Calu3 (cell line): ENCODE results near the gene SMTNL2. TPM values are rescaled to one million over a fixed set of nuclear protein-coding genes. Genes with fewer than 3 reads are reported as not detected.
"Not testable (repeated sequence)": the region's sequence is repeated elsewhere in the genome, so short reads cannot be mapped to it uniquely, and the experiment has no call there.

Source experiments
- BruUV-seq: library from RNA; stranded (reverse); fragments of 400-500 nt; replicated peaks from 2 replicates; lab custom pipeline; 2021; lab: Mats Ljungman, UMichigan
- CTCF ChIA-PET: fragments of 300-600 bp; sonication (Branson Sonifier 250); formaldehyde crosslinking; loops from one replicate; lab custom pipeline; 2022; ENCODE audit warnings: antibody characterized with exemption; lab: Charles Lee
- DNase-seq: peaks from one replicate; pipeline ENCODE4 v3.0.0; 2022
- H3K27ac Mint-ChIP-seq: one replicate; pipeline ENCODE4 v1.8.0; 2022; ENCODE audit warnings: mixed read lengths; ENCODE audit not compliant: unreplicated experiment
- H3K27me3 Mint-ChIP-seq: one replicate; pipeline ENCODE4 v1.8.0; 2022; ENCODE audit warnings: mixed read lengths; ENCODE audit not compliant: unreplicated experiment
- H3K36me3 Mint-ChIP-seq: one replicate; pipeline ENCODE4 v1.8.0; 2022; ENCODE audit warnings: mild to moderate bottlenecking, moderate library complexity, mixed read lengths; ENCODE audit not compliant: insufficient read depth, unreplicated experiment
- H3K4me1 Mint-ChIP-seq: one replicate; pipeline ENCODE4 v1.8.0; 2022; ENCODE audit warnings: mild to moderate bottlenecking, low read depth, mixed read lengths; ENCODE audit not compliant: unreplicated experiment
- H3K4me3 Mint-ChIP-seq: one replicate; pipeline ENCODE4 v1.8.0; 2022; ENCODE audit warnings: mild to moderate bottlenecking, low read depth, moderate library complexity, mixed read lengths; ENCODE audit not compliant: unreplicated experiment
- H3K9me3 Mint-ChIP-seq: one replicate; pipeline ENCODE4 v1.8.0; 2022; ENCODE audit warnings: low read depth, mixed read lengths; ENCODE audit not compliant: unreplicated experiment
- intact Hi-C: fragments of 100-400 bp; cut with micrococcal nuclease; formaldehyde crosslinking; loops from one replicate; pipeline ENCODE4 v1.10.0; 2022; ENCODE audit not compliant: unreplicated experiment
- total RNA-seq: library from RNA; stranded (reverse); gene quantifications from 2 replicates; pipeline ENCODE4 v1.2.3, GENCODE V29; 2022
- TF ChIP-seq, protein P1 (sequence below): fragments of 200-600 bp; IDR thresholded peaks from one replicate; pipeline ENCODE4 v1.8.0; 2022; ENCODE audit warnings: antibody characterized with exemption; ENCODE audit not compliant: unreplicated experiment

SMTNL2 gene
- total RNA-seq, 1 experiment from 2014 or later = not detected

DNA sequence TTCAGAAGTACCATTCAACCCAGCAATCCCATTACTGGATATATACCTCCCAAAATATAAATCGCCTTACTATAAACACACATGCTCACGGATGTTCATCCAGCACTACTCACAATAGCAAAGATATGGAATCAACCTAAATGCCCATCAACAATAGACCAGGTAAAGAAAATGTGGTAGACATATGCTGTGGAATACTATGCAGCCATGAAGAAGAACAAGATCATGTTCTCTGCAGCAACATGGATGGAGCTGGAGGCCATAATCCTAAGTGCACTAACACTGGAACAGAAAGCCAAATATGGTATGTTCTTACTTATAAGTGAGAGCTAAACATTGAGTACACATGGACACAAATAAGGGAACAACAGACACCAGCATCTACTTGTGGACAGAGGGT is 49.3 kb downstream of the SMTNL2 start:
- H3K27me3 Mint-ChIP-seq = peaks cover 61% of the 10 kb centered on the region
- no peak overlapping the region for H3K27ac Mint-ChIP-seq
- H3K9me3 Mint-ChIP-seq = no peaks in the 10 kb centered on the region
- intact Hi-C loops = no loop called here
- no peak overlapping the region for H3K4me3 Mint-ChIP-seq
- peaks cover 3% of the 10 kb centered on the region for H3K4me1 Mint-ChIP-seq
- no peaks in the 10 kb centered on the region for H3K36me3 Mint-ChIP-seq
- no peak for DNase-seq
- CTCF ChIA-PET = interaction anchor here (0.6 kb wide), 1 partner anchor 136 kb away, joined by 3 read pairs; no protein-coding TSS in a partner anchor
- TF ChIP-seq, protein P1, sequence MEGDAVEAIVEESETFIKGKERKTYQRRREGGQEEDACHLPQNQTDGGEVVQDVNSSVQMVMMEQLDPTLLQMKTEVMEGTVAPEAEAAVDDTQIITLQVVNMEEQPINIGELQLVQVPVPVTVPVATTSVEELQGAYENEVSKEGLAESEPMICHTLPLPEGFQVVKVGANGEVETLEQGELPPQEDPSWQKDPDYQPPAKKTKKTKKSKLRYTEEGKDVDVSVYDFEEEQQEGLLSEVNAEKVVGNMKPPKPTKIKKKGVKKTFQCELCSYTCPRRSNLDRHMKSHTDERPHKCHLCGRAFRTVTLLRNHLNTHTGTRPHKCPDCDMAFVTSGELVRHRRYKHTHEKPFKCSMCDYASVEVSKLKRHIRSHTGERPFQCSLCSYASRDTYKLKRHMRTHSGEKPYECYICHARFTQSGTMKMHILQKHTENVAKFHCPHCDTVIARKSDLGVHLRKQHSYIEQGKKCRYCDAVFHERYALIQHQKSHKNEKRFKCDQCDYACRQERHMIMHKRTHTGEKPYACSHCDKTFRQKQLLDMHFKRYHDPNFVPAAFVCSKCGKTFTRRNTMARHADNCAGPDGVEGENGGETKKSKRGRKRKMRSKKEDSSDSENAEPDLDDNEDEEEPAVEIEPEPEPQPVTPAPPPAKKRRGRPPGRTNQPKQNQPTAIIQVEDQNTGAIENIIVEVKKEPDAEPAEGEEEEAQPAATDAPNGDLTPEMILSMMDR = no peak
- BruUV-seq = no TSS peak

DNA sequence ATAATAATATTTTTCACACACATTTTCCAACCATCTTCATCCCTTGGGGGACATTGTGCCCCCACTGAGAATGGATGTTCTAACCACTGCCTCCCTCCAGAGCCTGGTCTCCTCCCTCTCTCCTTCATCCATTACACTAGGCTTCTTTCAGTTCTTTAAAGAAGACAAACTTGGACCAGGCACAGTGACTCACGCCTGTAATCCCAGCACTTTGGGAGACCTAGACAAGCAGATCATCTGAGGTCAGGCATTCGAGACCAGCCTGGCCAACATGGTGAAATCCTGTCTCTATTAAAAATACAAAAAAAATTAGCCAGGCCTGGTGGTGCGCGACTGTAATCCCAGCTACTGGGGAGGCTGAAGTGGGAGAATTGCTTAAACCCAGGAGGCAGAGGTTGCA is 50.6 kb downstream of the SMTNL2 start:
- DNase-seq = no peak
- Mint-ChIP-seq H3K27me3 (peaks cover 73% of the 10 kb centered on the region), H3K4me1 (peaks cover 13% of the 10 kb centered on the region), H3K4me3 (no peak overlapping the region), H3K36me3 (no peaks in the 10 kb centered on the region), H3K9me3 (no peaks in the 10 kb centered on the region), H3K27ac (no peak overlapping the region)
- CTCF ChIA-PET = no interaction called here
- intact Hi-C loops = no loop called here
- no TSS peak for BruUV-seq
- TF ChIP-seq, protein P1 = no peak

DNA sequence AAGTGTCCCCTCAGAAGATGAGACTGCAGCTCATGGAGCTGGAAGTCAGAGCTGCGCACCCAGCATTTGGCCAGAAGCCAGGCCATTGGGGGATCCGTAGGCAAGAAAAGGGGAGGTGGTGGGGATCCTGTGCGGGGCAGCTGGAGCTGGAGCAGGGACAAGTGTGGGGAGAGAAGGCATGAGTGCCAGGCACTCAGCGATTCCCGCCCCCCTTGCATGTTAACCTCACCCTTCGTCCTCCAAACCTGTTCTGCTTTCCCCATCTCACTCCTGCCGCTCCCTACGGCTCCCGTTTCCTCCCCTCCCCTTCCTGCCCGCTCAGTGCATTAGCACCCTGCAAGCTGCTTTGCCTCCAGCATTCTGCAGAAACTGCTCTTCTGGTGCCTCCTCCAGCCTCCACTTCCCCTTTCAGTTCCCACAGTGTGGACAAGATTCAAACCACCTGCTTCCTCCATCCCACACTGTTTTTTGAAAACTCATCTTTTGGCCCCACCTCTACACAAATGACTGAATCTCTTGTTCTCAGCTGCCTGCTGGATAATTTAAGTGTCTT is 51.6 kb downstream of the SMTNL2 start:
- CTCF ChIA-PET = no interaction called here
- no TSS peak for BruUV-seq
- H3K27ac Mint-ChIP-seq = no peak overlapping the region
- no peak for DNase-seq
- H3K4me1 Mint-ChIP-seq = peaks cover 13% of the 10 kb centered on the region
- no peaks in the 10 kb centered on the region for H3K36me3 Mint-ChIP-seq
- no peak overlapping the region for H3K4me3 Mint-ChIP-seq
- intact Hi-C loops = no loop called here
- TF ChIP-seq, protein P1 = no peak
- H3K27me3 Mint-ChIP-seq = peaks cover 81% of the 10 kb centered on the region
- no peaks in the 10 kb centered on the region for H3K9me3 Mint-ChIP-seq

DNA sequence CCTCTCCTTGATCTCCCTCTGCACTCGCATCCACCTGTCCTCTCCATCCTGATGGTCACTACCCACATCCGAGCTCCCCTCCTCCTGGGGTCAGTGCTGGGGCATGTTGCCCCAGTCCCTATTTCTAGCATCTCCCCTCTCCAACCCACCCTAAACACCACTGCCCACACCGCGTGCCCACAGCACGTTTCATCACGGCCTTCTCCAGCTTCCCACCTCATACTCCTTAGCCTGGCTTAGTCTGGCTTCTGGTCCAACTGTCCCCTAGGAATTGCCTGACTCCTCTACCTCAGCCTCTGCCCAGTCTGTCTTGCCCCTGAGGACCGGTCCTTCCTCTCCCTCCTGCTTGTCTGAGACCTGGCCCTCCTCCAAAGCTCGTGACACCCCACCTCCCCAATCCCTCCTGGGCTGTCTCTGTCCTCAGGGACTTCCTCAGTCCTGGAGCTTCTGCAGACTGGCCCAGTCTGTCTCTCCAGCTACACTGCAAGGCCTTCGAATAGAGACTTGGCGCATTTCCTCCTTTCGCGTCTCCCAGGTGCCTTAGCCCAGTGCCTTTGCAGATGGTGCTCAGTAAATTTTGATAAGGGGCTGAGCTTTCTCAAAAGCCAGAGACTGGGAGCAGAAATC is 52.3 kb downstream of the SMTNL2 start:
- intact Hi-C loops = no loop called here
- TF ChIP-seq, protein P1 = no peak
- CTCF ChIA-PET = interaction anchor here (0.6 kb wide), 1 partner anchor 369 kb away, joined by 4 read pairs; no protein-coding TSS in a partner anchor
- no TSS peak for BruUV-seq
- Mint-ChIP-seq H3K4me1 (peaks cover 13% of the 10 kb centered on the region), H3K9me3 (no peaks in the 10 kb centered on the region), H3K27me3 (peaks cover 86% of the 10 kb centered on the region), H3K4me3 (no peak overlapping the region), H3K27ac (no peak overlapping the region), H3K36me3 (no peaks in the 10 kb centered on the region)
- DNase-seq = no peak

DNA sequence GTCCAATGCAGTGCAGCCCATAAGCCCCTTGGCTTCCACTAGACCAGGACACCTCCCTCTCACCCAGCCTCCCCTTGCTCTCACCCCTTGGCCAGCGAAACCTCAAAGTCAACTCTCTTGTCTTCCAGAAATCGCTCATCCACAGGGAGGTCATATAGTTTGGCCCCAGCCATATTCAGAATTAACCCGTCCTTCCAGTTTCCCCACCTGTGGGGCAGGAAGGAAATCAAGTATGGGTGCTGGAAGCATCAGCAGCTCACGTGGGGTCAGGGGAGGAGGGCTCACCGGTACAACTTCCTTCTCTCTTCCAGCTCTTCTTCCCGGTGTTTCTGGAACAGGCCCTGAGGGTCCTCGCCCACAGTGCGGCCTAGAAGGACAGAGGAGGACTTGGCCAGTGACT is 54.4 kb downstream of the SMTNL2 start:
- intact Hi-C loops, BruUV-seq, H3K9me3 Mint-ChIP-seq, H3K36me3 Mint-ChIP-seq, H3K27ac Mint-ChIP-seq, CTCF ChIA-PET: not testable (repeated sequence)
- Mint-ChIP-seq H3K4me1 (peaks cover 13% of the 10 kb centered on the region), H3K27me3 (peaks cover 87% of the 10 kb centered on the region), H3K4me3 (peak overlapping the region; percentile 52)
- DNase-seq = peak; percentile 24

DNA sequence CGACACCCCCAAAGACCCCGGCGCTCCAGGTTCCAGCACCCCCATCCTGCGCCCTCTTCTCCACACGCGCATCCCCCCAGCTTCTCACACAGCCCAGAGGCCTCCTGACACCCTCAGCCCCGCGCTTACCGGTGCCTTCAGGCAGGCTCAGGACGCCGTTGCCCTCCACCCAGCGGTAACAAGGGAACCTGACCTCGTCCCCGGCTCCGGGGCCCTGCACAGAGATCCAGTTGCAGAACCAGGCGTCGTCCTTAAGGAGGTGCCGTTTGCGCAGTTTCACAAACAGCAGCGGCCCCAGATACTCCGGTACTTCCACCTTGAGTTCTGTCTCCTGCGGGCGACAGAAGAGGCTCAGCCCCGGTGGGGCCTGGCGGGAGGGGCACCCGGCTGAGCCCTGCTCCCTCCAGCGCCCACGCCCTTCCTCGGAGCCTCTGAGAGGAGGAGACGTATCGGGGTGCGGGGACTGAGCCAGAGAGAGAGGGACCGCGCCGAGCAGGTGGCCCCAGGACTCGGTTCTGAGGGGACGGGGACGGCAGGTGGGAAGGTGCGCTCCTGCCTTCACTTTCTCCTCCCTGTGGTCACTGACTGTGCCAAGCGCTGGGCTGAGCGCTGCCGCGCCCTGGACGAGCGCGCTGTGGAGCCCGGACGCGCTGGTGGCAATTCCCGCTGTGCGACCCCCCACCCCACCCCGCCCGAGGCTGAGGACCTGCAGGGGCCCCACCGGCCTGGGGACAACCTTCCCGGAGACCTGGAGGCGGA is 55.2 kb downstream of the SMTNL2 start:
- peaks cover 13% of the 10 kb centered on the region for H3K4me1 Mint-ChIP-seq
- H3K36me3 Mint-ChIP-seq, H3K9me3 Mint-ChIP-seq, BruUV-seq, CTCF ChIA-PET, intact Hi-C loops, H3K27ac Mint-ChIP-seq: not testable (repeated sequence)
- DNase-seq = peak; percentile 40
- peaks cover 94% of the 10 kb centered on the region for H3K27me3 Mint-ChIP-seq
- peak overlapping the region; percentile 52 for H3K4me3 Mint-ChIP-seq
